ENCODE measurements around the gene VIM.
"Not testable (repeated sequence)": the region's sequence is repeated elsewhere in the genome, so short reads cannot be mapped to it uniquely, and the experiment has no call there.

The VIM gene

DNA sequence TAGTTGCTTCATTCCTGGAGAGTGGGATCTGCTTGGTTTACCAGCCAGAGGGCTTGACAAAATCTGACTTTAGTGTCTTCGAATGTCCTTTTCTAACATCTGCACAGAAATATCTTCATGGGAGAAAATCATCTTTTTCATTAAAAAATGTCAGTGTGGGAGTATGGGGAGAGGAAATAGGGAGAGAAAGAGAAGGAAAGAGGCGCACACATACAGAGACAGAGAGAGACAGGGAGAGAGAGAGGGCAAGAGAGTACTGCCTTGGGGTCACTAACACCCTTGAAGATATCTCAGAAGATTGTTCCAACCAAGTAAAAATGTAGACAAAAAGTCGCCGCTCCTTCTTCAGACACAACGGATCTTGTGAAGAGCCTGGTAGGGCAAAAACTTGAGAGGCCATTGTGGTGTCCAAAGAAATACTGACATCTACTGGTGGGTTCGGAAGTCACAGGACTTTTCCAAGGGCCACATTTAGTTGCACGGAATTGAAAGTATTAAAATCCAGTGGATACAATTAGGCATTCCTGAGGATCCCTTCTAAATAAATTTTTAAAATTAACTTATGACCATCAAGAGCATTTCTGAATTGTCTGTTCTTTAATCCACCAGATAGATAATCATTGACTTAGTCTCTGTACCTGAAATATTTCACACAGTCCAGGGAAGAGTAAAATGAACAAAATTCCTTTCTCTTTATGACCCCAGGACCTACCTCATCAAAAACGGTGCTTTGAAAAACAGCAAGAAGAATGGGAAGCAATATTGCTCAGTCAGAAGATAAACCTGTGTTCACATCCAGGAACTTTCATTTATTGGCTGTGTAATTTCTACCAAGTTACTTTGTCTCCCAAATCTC is 29.7 kb downstream of the VIM start:
- DNase-seq, result peak; percentile 90

DNA sequence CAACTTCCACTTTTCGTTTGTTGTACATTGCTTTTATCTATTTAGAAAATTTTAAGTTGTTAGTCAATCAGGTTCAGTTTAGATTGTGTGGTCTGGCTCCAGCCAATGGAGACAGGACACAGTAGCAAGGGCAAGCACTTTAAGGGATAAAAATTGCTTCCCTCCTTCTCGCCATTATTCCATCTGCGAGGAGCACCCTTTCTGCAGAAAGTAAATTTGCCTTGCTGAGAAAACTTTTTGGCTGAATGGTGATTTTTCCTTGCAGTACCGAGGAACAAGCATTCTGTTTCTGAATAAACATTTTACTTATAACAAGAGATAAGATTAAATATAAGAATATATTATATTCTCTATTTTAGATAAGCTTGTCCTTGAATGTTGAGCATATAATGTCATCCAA is 34.5 kb downstream of the VIM start:
- DNase-seq, result no peak

DNA sequence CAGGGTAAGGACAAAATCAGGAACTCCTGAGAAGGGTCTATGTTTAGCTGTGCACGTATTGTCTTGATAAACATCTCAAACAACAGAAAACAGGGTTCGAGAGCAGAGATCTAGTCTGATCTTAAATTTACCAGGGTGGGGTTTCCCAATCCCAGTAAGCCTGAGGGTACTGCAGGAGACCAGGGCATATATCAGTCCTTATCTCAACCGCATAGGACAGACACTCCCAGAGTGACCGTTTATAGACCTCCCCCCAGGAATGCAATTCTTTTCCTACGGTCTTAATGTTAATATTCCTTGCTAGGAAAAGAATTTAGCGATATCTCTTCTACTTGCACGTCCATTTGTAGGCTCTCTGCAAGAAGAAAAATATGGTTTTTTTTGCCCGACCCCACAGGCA is 35.5 kb downstream of the VIM start:
- no peak for DNase-seq

DNA sequence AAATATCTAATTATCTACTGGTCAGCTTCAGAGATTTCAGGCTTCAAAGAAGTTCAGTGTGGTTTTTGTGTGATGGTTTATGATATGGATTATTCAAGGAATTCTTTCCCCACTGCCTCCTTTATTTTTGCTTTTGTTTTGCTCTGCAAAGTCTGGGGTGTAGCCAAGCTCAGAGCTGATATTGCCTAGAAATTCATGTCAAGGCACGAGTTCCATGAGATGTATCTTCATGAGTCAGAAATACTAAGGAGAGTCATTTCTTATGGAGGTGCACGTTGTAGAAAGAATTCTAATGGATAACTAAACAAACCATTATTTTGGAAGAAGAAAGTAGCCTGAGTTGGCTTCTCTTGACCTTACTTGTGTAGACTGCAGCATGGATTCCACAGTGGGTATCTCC is 37.4 kb downstream of the VIM start:
- DNase-seq, result no peak

DNA sequence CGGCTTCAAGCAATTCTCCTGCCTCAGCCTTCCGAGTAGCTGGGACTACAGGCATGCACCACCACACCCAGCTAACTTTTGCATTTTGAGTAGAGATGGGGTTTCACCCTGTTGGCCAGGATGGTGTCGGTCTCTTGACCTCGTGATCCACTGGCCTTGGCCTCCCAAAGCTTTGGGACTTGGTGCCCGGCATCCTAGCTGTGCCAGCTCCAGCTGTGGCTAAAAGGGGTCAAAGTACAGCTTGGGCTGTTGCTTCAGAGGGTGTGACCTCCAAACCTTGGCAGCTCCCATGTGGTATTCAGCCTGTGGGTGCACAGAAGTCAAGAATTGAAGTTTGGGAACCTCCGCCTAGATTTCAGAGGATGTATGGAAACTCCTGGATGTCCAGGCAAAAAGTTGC is 38.5 kb downstream of the VIM start:
- DNase-seq, result not testable (repeated sequence)

DNA sequence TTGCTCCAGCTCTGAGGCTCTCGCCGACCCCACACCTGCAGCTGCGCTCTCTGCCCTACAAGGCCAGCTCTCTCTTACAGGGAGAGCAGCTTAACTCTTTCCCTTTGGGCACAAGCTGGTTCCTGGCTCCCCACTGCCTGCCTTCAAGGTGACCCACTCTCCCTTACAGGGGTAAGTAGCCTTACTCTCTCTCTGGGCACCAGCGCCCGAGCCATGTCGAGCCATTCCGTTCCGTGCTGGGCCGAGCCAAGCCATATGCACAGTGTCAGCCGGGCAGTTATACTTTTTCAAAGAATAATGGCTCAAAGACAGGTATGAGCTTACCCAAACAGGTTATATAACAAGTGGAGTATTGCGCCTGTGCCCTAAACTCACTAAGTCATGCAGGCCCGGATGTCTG is 44.6 kb downstream of the VIM start:
- no peak for DNase-seq

DNA sequence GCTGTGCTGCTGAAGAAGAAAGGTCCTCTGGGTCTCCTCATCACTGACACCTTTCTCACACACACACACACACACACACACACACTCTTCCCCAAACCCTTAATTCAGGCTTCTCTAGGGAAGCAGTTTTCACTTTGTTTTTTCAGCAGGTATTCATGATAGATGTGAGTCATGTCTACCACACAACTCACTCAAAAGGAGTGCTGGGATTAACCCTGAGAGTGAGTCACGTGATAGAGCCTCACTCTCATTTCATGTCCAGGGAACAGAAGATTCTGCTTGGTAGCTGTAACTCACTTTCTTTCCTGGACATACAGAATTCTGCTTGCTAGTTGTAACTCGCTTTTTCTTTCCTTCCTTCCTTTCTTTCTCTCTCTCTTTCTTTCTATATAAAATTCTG is 45.4 kb downstream of the VIM start:
- DNase-seq, result peak; percentile 19

DNA sequence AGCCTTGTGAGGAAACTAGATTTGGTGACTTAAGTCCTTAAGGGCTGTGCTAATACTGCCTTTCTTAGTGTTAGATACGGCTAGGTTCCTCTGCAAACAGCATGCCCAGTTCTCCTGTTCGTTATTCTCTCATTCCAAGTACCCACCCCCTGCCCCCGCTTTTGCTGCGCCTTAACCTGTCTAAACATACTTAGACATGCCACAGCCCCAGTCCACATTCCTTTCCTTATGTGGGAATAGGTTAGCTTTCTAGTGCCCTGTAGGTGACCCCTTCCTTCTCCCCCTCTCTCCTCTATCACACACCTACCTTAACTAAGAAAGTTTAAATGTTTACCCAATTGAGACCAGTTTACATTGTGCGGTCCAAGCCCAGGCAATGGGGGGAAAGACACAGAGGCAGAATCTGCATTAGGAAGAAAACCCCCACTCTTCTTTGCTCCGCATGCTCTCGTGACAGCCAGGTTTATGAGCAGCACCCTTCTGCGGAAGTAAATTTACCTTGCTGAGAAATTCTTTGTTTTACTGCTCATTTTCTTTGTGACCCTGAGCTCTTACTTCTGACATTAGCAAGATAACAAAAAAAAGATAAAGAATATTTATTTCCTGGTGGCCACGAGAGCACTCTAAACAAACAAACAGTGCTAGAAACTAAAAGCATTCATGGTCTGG is 48.8 kb downstream of the VIM start:
- no peak for DNase-seq

DNA sequence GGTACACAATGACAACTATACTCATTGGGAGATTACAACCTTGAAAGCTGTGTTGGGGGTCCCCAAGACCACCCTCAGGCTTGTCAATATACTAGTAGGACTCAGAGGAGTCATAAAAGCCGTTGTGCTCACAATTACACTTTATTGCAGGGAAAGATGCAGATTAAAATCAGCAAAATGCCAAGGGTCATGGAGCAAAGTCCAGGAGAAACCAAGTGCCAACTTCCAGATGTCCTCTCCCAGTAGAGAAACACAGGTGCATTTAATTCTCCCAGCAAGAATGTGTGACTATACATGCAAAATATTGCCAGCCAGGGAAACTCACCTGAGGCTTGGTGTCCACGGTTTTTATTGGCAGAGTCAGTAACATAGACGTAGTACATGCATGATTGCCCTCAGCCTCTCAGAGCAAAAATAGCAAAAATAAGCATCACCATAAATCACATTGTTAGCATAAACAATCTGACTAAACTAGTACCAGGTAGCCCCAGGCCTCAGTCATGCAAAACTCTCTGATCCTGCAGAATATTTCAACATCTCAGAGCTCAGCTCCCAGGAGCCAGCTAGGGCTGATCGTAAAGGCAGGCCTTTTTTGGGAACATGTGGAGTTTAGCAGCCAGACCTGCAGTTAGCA is 50.7 kb downstream of the VIM start:
- DNase-seq, result no peak

DNA sequence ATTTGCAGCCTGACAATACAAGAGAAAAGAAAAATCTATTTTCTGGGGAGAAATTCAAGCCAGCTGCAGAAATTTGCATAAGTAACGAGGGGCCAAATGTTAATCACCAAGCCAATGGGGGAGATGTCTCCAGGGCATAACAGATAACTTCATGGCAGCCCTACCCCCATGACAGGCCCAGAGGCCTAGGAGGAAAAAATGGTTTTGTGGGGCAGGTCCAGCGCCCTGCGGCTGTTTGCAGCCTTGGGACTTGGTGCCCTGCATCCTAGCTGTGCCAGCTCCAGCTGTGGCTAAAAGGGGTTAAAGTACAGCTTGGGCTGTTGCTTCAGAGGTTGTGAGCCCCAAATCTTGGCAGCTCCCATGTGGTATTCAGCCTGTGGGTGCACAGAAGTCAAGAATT is 54.3 kb downstream of the VIM start:
- DNase-seq, result no peak

DNA sequence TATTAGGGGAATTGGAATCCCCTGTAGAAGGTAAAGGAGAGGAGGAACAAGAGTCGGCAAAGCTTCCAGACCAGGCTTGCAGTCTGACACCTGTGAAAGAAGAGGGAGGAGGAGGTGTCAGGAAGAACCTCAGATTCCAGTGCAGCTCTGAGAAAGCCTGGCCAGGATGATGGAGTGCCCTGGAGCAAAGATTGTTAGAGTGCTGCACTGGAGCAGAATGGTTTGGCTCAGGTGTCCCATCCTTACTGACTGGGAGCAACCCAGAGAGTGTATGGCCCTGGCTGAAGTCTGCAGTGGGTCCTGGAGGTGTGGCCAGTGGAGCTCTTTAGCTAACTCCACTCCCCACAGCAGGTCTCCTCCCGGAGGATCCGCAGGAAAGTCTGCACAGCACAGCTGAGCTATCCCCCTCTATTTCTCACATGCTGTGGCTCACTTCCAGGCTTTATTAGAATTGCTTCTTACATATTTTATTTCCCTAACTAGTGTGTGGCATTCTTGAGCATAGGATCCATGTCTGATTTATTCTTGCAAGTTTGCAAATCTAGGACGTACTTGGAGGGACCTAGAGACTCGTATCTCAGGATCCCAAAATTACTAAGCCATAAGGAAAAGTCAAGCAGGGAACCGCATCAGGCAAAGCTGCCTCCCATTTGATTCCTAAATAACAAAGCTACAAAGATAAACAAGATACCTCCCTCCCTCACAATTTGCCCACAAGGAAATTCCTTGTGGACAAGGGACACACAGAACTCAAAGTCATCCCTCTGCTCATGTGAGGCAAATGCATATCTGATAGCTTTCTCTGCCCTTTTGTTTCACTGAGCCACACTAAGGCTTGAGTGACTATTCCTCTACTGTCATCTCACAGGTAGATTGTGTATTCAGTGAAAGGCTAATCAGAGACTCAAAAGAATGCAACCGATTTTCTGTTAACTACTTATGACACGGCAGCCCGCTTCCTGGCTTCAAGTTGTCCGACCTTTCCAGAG is 58.8 kb downstream of the VIM start:
- no peak for DNase-seq

Measured in OCI-M1 (cell line).